ENCODE measurements around the gene NEK9.
"Not testable (repeated sequence)": the region's sequence is repeated elsewhere in the genome, so short reads cannot be mapped to it uniquely, and the experiment has no call there.

DNA sequence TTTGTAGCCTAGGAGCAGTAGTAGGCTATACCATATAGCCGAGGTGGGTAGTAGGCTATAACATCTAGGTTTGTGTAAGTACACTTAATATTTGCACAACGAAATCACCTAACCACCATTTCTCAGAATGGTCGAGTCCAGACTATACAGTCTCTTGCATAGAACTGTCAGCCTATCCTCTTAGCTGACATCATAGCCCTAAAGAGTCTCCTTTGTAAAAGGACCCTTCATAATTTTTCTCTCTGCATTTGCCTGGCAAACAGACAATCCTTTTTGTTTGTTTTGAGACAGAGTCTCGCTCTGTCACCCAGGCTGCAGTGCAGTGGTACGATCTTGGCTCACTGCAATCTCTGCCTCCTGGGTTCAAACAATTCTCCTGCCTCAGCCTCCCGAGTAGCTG, 23.8 kb upstream of the NEK9 start:
- TF ChIP-seq, protein P1, sequence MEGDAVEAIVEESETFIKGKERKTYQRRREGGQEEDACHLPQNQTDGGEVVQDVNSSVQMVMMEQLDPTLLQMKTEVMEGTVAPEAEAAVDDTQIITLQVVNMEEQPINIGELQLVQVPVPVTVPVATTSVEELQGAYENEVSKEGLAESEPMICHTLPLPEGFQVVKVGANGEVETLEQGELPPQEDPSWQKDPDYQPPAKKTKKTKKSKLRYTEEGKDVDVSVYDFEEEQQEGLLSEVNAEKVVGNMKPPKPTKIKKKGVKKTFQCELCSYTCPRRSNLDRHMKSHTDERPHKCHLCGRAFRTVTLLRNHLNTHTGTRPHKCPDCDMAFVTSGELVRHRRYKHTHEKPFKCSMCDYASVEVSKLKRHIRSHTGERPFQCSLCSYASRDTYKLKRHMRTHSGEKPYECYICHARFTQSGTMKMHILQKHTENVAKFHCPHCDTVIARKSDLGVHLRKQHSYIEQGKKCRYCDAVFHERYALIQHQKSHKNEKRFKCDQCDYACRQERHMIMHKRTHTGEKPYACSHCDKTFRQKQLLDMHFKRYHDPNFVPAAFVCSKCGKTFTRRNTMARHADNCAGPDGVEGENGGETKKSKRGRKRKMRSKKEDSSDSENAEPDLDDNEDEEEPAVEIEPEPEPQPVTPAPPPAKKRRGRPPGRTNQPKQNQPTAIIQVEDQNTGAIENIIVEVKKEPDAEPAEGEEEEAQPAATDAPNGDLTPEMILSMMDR (IDR thresholded peaks at IDR 0.05; ENCODE audit: low read depth, low read length), result not testable (repeated sequence)
- TF ChIP-seq, protein P2, sequence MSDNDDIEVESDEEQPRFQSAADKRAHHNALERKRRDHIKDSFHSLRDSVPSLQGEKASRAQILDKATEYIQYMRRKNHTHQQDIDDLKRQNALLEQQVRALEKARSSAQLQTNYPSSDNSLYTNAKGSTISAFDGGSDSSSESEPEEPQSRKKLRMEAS (IDR thresholded peaks at IDR 0.05; ENCODE audit: low read depth, low read length), result not testable (repeated sequence)

Data from NB4 (cell line).